Activated CD4-positive, alpha-beta T cell treated with anti-CD3 and anti-CD28 coated beads for 4 hours (primary cell): ENCODE data around the gene EPHA4.

Experiments
- DNase-seq, 2 donors: peaks; one replicate each; pipeline ENCODE4 v3.0.0-alpha.2; 2020

Gene EPHA4

GRCh38 chr2:221465776-221466175 is 106.3 kb downstream of the EPHA4 start:
- no peak for DNase-seq

- no peak for DNase-seq
Measured at GRCh38 chr2:221464971-221465370, 107.1 kb downstream of the EPHA4 start.

DNA sequence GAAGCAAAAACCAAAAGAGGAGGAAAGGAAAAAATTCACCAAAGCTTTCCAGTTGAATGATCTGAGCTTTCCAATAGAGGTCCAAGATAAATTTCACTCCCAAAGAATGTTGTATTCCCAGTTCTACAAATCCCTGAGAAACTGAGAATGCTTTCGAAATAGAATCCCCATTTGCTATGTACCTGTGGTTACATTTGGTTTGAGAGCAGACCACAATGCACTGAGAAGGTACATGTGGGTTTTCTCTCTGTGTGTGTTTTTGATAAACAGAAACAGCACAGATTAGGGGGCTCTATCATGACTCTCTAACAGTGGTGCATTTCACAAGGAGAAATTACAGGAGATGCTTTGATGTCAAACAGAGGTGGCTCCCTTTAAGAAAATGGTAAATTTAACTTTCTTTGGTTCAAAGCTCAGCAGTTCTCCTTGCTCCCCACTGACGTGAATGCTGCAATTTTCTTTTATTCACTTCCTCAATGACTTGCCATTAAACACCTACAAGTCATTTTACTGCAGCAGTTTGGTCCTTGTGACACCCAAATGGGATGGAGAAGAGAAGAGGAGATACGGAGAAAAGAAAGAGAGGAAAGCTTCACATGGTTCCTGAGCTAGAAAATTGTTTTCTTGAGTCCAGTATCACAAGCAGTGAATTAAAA is 108.7 kb downstream of the EPHA4 start:
- no peak for DNase-seq

GRCh38 chr2:221461901-221462300 is 110.2 kb downstream of the EPHA4 start:
- no peak for DNase-seq

DNA sequence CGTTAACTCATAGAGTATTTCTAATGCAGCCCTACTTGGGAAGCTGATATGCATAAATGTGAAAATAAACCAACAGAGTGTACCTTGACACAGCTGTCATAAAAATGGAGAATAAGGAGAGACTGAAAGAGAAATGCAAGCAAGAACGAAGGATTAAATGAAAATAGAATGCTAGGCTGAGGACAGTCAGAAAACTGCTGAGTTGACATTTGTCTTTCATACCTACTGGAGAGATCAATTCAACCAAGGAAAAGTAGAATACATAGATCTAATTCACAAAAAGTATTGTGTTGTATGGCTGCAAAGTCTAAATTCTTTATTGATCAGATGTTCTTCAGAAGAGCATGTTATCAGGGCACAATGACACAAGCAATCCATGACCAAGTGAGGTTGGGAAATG is 112.0 kb downstream of the EPHA4 start:
- DNase-seq: no peak

DNA sequence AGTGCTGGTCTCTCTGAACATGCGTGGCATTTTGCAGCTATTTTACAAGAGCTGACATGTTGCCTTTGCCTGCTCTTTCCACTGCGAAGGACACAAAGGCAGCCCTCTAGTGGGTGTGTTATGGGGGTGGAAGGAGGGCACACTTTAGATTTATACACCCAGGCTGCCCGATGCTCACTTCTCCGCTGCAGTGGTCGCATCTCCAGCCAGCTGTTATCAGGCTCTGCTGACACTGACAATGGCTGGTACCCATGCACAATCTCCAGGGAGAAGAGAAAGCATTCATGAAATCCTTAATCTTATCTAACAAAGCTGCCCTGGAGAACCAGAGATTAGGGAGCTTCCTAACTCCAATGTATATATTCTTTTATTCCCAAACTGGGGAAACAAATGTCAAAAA is 113.5 kb downstream of the EPHA4 start:
- no peak for DNase-seq

DNA sequence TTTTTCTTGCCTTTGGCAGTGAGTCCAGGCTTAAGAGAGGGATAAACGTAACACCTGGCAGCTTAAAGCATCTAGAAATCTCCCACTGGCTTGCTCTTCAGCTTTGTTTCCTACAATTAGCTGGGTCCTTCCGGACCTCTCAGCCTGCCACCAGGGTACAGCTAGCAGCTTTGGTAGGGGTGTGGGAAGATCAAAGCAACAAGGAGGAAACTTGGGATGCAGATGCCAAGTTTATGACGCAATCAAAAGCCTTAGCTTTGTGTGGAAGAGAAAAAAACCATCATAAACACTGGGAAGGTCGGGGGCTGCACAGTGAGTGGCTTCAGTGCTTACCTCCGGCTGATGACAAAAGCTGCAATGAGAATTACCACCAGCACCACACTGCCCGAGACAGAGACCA is 116.9 kb downstream of the EPHA4 start:
- DNase-seq: no peak

DNA sequence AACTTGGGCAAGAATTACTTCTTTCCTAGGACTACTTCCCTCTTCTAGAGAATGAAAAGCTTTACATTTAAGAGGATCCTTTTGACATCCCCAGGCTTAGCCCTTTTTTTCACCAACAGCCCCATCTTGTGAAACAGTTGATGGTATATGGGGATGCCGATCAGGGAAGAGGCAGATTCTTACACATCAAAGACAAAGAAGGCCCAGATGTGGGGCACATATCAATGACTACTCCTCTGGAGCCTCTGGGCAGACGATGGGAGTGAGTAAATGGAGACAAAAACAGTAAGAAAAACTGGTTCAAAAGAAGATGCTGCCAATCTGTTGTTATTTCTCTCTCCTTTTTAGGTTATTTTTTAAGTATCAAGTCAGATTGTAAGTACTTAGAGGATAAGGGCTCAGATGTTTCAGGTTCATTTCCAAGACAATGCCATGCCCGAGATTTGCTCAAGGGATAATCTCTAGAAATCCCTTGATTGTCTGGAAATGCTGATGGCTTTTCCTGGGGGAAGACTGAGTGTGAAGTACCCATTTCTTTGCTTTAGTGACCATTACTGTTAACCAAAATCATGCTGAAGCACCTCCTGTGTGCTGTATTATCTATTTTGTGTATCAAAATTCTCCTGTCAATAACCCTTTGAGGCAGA is 117.5 kb downstream of the EPHA4 start:
- no peak for DNase-seq

GRCh38 chr2:221451862-221452788 is 120.0 kb downstream of the EPHA4 start:
- no peak for DNase-seq

- DNase-seq: no peak
Measured at GRCh38 chr2:221450280-221450679, 121.8 kb downstream of the EPHA4 start.

DNA sequence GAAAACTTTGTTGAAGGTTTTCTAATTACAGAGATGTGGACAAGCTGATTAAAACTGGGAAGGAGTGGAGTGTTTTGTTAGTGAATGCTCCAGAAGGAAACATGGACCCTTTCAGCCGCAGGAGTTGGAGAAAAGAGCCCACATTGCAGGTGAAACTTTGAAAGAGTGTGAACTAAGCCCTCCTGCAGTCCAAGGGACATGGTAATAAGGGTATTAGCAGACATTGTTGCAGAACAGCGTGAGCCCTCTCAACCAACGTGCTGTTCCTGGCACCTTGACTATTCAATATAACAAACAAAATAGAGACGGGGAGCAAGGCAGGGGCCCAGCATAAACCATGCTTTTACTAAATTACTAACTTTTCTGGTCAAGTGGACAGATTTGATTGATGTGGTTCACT is 122.7 kb downstream of the EPHA4 start:
- DNase-seq: no peak

DNA sequence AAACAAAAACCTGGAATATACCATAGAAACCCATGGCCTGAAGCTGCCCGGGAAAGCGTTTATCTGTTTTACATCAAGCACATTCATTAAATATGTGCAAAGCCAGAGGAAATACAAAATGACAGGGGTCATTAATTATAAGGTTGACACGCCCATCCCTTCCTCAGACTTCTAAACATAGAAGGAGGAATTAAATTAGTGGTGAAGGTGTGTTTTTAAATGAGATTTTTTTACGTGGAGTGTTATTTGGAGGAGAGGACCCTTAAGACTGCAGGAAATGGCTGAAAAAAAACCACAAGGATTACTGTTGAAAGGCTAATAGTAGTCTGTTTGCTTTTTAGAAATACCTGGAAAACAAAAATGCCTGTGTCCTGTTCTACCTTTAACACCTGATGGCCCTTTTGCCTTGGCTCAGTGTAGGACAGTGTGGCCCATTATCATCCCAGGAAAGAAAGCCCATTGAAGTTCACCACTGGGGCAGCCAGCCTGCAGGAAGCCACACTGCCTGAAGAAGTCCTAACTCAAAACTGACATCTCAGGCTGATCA is 123.2 kb downstream of the EPHA4 start:
- no peak for DNase-seq

DNA sequence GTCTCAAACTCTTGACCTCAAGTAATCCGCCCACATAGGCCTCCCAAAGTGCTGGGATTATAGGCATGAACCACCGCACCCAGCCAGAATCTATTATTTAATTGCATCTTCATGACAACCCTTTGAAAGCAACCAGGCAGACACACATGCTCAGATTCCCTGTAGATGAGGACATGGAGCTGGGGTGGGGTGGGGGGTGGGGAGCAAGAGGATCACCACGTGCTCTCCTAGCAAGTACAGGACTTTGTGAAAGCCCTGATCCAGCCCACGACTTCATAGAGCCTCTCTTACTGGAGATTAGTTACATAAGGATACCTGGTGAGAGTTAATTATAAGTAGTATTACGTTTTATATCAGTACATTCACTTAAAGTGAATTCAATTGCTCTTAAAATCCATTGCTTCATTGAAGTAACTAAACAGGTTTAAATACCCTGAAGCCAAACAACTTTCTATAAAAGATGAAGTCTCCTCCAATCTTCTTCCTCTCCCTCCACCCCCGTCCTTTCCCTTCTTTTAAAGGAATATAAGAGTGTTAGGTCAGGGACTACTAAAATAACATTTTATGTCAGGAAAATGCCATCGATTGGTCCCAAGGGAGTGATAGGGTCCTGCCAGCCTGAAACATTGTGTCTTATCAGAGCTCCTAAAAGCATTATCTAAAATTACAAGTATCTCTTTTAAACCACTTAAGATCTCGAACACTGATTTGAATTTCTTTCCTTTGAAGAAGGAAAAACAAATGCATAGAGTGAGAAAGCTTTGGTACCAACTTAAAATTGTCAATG is 123.9 kb downstream of the EPHA4 start:
- DNase-seq: no peak

DNA sequence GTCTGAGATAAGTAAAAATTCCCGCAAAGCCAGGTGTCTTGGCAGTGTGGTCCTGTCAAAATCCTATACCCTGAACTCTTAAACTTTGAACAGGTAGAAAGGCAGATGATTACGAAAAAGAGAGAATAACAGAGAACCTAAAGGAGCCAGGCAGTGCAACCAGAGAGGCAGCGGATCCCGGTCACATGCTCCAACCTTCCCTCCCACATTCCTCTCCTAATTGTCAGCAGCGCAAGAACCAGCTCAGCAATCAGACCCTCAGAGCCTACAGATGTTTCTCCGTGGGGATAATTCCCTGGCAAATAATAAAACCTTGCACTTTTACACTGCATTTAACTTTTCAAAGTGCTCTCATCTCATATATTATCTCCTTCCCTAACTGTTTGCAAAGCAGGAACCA is 124.8 kb downstream of the EPHA4 start:
- DNase-seq: no peak

DNA sequence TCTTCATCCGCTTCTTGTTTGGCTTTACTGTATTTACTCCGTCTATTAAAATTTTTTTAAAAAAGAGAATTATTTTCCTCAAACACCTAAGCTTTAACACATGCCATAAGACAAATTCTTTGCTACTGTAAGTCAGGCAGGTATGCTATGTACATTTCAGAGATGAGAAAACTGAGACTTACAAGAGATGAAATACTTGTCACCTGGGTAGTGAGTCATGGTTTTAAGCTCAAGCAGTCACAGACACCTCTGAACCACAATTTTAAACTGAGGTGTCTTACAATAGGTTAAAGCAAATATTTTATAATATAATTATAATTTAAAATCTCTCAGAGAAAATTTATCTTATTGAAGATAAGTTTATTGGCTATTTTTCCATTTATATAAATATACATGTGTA is 126.0 kb downstream of the EPHA4 start:
- DNase-seq: no peak

- DNase-seq: no peak
Measured at GRCh38 chr2:221444106-221444505, 128.0 kb downstream of the EPHA4 start.

DNA sequence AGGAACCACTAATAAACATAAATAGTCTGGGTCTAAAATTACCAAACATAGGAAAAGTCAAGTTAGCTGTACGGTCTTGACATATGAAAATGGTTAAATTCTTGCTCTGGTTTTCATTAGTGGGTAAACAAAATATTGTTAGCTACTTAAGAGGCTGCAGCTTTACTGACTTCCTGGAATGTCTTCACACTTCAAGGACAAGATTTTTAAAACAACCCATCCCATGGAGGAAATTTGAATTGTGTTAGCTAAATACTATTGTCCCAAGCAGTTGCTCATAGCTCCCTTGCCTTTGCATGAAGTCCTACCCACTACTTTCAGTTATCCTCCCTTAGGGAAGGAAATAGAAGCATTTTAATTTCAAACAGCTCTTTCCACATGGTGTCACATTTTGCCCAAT is 128.5 kb downstream of the EPHA4 start:
- DNase-seq: no peak

DNA sequence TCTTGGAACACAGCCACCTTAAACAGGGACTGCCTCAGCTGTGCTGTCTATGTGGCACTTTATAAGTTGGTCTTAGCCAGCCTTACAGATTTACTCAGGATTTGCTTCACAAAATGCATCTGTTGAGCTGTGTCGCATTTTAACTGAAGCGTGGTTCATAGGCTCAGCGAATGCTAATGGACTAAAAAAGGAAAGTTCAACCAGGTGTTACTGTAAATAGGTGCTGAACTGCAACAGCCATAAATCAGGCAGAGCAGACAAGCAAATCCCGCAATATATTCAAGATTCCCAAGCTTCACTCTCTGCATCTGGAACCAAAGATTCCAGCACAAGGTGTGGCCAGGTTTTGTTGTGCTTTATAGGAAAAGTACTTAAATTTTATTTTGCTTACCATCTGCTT is 130.0 kb downstream of the EPHA4 start:
- DNase-seq: no peak

DNA sequence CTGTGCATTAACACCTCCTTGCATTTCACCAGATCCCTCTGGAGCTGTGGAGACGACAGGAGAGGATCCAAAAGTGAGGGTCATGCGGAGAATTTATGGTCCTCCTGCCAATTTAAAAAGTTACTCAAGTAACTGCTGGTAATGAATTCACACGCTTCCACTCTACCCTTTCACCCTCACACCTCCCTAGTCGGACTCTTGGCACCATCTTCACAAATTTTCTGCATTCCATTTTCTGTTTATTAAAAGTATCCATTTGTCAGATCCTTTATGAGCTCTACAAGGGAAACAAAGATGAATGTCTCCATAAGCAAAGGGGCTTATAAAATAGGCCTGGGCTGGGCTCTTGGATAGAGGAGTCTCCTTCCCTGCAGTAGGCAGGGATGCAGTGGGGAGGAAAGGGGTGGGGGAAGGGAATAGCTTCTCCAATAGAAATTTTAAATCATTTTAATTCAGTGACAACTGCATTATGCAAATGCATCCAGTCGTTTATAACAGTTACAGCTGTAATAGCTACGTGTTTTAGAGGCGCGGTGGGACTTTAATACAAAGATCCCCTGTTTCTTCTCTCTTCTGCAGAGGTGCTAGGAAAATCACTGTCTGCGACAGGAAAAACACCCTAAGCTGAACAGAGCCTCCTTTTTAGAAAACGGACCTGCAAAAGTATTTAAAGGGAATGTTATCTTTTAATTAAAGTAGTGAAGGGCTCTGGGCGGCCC is 132.2 kb downstream of the EPHA4 start:
- DNase-seq: no peak

DNA sequence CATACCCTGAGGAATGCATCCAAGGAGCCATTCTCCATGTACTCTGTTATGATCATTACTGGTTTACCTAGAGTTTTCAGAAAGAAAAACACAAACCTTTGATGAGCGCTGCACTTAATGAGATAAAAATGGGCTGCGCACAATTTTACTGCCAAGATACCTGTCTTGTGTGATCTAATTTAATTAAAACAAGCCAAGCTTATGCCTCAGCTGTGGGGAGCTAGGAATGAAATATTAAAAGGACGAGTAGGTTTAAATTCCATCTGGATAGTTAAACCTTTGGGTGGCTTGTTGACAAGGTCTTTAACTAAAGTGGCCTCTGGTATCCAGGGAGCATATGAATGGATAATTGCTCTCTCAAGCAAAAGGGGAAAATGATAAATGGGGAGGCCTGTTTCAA is 135.0 kb downstream of the EPHA4 start:
- no peak for DNase-seq

DNA sequence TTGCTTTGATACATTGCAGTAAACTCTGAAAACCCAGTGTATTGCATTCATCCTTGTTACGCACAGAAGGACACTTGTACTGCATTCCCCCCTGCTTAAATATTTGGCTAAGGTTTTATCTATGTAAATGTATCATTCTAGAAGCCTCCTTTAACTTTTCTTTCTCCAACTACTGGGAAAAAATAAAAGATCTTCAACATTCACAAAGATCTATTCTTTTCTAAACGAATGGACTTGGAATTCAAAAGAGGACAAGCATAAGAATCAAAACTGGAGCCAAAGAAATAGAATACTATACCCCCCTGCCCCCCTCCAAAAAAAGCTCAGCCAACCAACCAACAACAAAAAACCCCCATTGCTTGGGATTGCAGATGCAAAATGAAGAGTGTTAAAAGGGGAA is 136.9 kb downstream of the EPHA4 start:
- DNase-seq: no peak

DNA sequence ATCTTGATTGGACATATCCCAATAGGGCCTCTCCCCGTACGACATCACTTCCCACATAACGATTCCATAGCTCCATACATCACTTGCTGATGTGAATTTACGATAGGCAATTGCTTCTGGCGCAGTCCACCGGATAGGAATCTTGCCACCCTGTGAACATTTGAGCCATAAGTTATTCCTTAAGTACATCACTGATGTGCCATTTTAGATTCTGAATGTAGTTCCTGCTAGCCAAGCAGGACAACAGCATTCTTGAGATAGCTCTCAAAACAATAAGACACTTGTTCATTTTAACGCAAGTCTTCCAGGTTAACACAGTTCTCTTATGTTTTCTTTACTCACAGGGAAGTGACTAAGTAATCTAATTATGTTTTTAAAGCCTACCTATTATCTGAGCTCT is 138.0 kb downstream of the EPHA4 start:
- no peak for DNase-seq
